Lung microvascular endothelial cell (primary cell): ENCODE measurements around the gene MTNR1B. TPM values are rescaled to one million over a fixed set of nuclear protein-coding genes. Genes with fewer than 3 reads are reported as not detected.

Source experiments
- DNase-seq, 2 donors: peaks; one replicate each; pipeline versions ENCODE4 v3.0.0 to v3.0.0-alpha.2; 2010; ENCODE audit warnings: low read depth in 2 of 2
- total RNA-seq: library from RNA; depleted of rRNA; stranded (reverse); fragments of >200 nt; gene quantifications from 2 replicates; pipeline ENCODE4 v1.2.1, GENCODE V29; 2014

The MTNR1B gene
- not detected in 2 replicates for total RNA-seq

- no peak for DNase-seq
These were observed at the start of gene MTNR1B for GRCh38 chr11:92969634-92970347. TSS of gene MTNR1B (plus strand) at chr11:92969651. CDS start at chr11:92969726, 75 bp downstream.

GRCh38 chr11:92920331-92920730, 49.1 kb upstream of the MTNR1B start:
- DNase-seq, result no peak

- DNase-seq, result no peak
These were observed 46.7 kb upstream of the MTNR1B start for GRCh38 chr11:92922731-92923130.

GRCh38 chr11:92929246-92929645, 40.2 kb upstream of the MTNR1B start:
- DNase-seq, result no peak

- DNase-seq, result no peak
These were observed 39.8 kb upstream of the MTNR1B start for GRCh38 chr11:92929653-92930052.

- DNase-seq, result no peak
These were observed 37.6 kb upstream of the MTNR1B start for GRCh38 chr11:92931746-92932422.

- no peak for DNase-seq
These were observed 30.1 kb upstream of the MTNR1B start for GRCh38 chr11:92939305-92939704.

- peak; percentile 48 to 62 for DNase-seq
These were observed 27.5 kb upstream of the MTNR1B start for GRCh38 chr11:92941676-92942571.

GRCh38 chr11:92946707-92947106, 22.7 kb upstream of the MTNR1B start:
- DNase-seq, result no peak

GRCh38 chr11:92948116-92948515, 21.3 kb upstream of the MTNR1B start:
- DNase-seq, result no peak

GRCh38 chr11:92954003-92954402, 15.4 kb upstream of the MTNR1B start:
- DNase-seq, result no peak

GRCh38 chr11:92955860-92956259, 13.6 kb upstream of the MTNR1B start:
- DNase-seq, result no peak

- DNase-seq, result no peak
These were observed 8.6 kb upstream of the MTNR1B start for GRCh38 chr11:92960886-92961285.

GRCh38 chr11:92962446-92962845, 7.0 kb upstream of the MTNR1B start:
- DNase-seq, result no peak

GRCh38 chr11:92964471-92964870, 5.0 kb upstream of the MTNR1B start:
- no peak for DNase-seq

- DNase-seq, result no peak
These were observed 4.3 kb upstream of the MTNR1B start for GRCh38 chr11:92965196-92965595.

GRCh38 chr11:92967178-92967577, 2.3 kb upstream of the MTNR1B start:
- DNase-seq, result no peak

- DNase-seq, result no peak
These were observed 1.6 kb upstream of the MTNR1B start for GRCh38 chr11:92967867-92968266.

- DNase-seq, result no peak
These were observed 188 bp upstream of the MTNR1B start for GRCh38 chr11:92969293-92969633.

- no peak for DNase-seq
These were observed 2.8 kb downstream of the MTNR1B start for GRCh38 chr11:92972248-92972647.

- DNase-seq, result no peak
These were observed 5.8 kb downstream of the MTNR1B start for GRCh38 chr11:92975285-92975684.

- no peak for DNase-seq
These were observed 7.2 kb downstream of the MTNR1B start for GRCh38 chr11:92976681-92977080.
